ENCODE results near the gene TWIST2. TPM values are rescaled to one million over a fixed set of nuclear protein-coding genes. Genes with fewer than 3 reads are reported as not detected.

TWIST2 gene
- total RNA-seq, 2 experiments from 2014 or later = not detected

DNA sequence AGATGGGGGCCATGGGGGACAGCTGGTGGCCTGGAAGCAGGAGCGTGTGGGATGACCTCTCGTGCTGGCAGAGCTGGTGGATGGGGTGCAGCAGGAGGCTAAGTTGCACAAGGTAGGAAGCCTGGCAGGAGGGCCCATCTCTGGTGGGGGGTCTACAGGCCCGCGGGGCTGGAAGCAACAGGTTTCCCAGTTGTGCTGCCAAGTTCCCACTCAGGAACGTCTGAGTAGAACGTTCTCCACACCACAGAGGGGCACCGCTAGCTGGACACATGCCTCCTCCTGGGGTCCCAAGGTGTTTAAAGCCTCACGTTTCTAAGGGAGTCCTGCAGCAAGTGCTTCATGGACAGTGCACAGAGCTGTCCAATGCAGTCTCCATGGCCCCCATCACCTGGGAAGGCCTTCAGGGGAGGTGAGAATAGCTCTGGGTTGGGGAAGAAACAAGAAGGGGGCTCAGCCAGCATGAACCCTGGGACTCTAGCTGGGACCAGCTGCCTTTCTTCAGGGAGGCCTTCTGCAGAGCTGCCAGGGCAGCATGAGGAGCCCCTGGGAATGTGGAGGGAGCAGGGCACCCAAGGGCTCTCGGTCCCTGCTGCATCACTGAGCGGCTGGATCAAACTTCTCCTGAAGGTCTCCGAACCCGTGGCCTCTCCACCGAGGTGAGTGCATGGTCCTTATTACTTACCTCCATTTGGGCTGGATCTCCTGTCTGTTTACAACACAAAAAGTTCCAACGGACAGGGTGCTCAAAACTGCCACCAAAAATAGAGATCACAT lies 80.0 kb downstream of the TWIST2 start:
- ATAC-seq (ENCODE audit: low read depth) = no peak
- H3K27ac Mint-ChIP-seq = no peak overlapping the region
- peaks cover 18% of the 10 kb centered on the region for H3K27me3 Mint-ChIP-seq
- POLR2A ChIA-PET = no interaction called here
- no peak for DNase-seq
- H3K36me3 Mint-ChIP-seq = no peaks in the 10 kb centered on the region
- no peak overlapping the region for H3K4me3 Mint-ChIP-seq
- H3K4me1 Mint-ChIP-seq = no peaks in the 10 kb centered on the region
- no peaks in the 10 kb centered on the region for H3K9me3 Mint-ChIP-seq

DNA sequence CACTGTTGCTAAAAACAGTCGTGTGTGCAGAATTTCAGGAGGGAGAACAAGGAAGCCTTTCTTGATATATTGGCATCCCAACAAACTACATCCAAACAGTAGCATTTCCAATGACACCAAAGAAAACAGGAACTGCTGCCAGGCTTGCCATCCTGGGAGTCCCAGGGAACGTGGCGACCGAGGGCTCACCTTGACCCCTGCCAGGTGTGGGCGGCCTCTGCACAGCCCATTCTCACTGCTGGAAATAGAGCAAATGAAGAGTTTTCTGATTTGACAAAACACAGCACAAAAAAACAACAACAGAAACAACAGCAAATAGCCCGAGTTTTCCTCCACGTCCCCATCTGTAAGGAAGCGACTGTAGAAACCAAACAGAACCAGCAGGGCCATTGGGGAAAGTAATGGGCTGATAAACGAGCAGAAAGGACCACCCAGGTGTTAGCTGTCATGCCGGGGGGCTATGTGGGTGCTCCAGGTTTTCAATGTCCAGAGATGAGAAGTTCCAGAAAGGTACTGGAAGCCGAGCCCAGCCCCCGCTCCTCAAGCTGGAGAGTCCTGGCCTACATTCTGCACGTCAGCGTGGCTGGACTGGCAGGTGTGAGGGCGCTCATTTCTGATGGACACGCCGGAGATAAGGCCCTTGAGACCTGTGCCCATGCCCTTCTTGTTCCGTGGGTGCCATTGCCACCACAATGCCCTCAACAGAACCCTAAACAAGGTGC lies 80.8 kb downstream of the TWIST2 start:
- Mint-ChIP-seq H3K4me3 (no peak overlapping the region), H3K27me3 (peaks cover 18% of the 10 kb centered on the region), H3K9me3 (no peaks in the 10 kb centered on the region), H3K27ac (no peak overlapping the region), H3K36me3 (no peaks in the 10 kb centered on the region), H3K4me1 (no peaks in the 10 kb centered on the region)
- no peak for ATAC-seq (ENCODE audit: low read depth)
- DNase-seq = no peak
- POLR2A ChIA-PET = no interaction called here

DNA sequence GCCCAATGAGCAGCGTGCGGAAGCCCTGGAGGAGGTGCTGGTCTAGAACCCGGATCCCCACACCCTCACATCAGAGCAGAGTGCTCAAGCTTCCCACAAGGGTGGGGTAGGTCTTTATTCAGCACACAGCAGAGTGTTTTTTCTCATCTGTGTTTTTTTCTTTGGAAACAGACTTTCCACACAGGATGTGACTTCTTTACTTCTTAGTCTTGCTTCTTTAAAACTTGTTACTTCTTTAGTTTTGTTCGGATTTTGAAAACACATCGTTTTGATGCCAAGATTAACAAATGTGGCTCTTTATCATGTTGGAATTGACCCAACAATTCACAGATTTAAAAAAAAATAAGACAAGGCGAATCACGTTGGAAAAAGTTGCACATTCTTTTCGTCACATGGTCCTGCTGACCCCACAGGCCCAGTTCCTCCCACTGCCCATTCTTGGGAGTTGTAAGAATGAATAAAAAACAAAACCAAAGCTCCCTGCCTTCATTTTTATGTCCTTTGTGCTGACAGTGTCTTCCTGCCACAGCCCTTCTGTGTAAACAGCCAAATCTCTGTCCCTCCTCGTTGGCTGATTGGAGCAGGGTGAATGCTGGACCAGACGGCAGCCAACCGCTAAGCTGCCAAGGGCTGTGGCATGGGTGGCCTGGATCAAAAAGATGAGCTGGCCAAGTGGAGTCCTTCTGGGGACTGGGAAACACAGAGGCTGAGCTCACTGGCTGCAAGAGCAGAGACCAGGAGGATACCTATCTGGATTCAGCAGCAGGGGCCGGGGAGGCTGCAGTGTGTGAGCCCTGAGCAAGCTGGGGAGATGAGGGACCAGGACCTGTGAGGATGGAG lies 81.6 kb downstream of the TWIST2 start:
- no peak for DNase-seq
- no peaks in the 10 kb centered on the region for H3K36me3 Mint-ChIP-seq
- no peak for ATAC-seq (ENCODE audit: low read depth)

DNA sequence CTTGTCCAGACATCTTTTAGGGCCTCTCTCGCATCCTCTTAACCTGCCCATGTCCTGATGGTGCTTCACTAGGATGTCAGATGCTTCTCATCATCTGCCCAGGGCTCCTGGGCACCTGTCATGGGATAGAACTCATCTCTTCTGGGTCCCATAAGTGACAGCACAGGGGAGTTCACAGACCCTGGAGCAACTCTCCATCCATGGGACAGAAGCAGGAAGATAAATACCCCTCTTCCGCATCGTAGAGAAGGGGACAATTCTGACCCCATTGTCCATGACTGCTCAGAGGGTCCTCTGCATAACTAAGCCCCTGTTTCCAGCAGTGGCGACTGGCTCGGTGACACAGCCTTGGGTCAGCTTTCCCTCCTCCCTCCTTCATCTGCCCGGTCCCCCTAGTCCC lies 82.3 kb downstream of the TWIST2 start:
- Mint-ChIP-seq H3K27ac (no peak overlapping the region), H3K27me3 (peaks cover 23% of the 10 kb centered on the region), H3K4me1 (no peaks in the 10 kb centered on the region), H3K4me3 (no peak overlapping the region), H3K36me3 (no peaks in the 10 kb centered on the region), H3K9me3 (no peaks in the 10 kb centered on the region)
- POLR2A ChIA-PET = no interaction called here
- ATAC-seq (ENCODE audit: low read depth) = no peak
- DNase-seq = no peak

More for the DNA sequence above, 81.6 kb downstream of the TWIST2 start:
- POLR2A ChIA-PET = no interaction called here
- Mint-ChIP-seq H3K27me3 (peaks cover 18% of the 10 kb centered on the region), H3K9me3 (no peaks in the 10 kb centered on the region), H3K4me1 (no peaks in the 10 kb centered on the region), H3K27ac (no peak overlapping the region), H3K4me3 (no peak overlapping the region)

DNA sequence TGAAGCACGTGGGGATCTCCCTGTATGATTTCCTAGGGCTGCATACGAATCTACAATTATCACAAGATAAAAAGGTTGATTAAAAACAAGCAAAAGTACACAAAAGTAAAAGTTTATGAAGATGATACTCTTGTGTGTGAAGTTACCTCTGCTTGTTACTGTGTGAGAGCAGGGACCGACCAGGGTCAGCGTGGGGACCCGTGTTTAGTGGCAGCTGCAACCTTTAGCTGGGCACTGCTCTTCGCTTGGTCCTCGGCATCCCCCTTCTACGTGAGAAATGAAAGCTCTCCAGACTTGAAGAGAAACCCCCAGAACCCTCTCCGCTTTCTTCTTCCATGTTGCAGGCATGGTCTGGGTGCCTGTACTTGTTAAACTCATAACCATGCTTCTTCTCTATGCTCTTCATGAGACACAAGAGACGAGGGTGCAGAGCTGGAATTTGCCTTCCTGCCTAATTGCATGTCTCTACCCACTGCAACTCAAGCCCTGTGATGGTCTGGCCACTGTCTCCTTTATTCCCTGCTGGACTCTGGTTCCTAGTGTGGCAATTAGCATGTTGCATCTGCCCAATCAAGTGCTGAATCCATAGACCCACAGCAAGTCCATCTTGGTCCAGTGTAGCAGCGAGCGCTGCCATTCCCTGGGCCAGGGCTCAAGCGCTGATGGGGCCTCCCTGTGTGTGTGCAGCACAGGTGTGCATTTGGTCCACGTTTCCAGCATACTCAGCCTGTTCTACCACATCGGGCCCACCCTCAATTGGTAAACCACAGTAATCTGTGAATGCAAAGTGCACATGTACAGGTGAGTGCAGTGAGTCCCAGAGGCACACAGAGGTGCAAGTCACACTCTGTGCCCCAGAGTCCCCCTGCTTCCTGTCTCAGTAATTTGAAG lies 88.5 kb downstream of the TWIST2 start:
- ATAC-seq (ENCODE audit: low read depth) = no peak
- Mint-ChIP-seq H3K4me1 (no peaks in the 10 kb centered on the region), H3K27me3 (peaks cover 19% of the 10 kb centered on the region), H3K27ac (no peak overlapping the region), H3K9me3 (no peaks in the 10 kb centered on the region), H3K4me3 (no peak overlapping the region), H3K36me3 (no peaks in the 10 kb centered on the region)
- POLR2A ChIA-PET = no interaction called here
- DNase-seq = no peak

DNA sequence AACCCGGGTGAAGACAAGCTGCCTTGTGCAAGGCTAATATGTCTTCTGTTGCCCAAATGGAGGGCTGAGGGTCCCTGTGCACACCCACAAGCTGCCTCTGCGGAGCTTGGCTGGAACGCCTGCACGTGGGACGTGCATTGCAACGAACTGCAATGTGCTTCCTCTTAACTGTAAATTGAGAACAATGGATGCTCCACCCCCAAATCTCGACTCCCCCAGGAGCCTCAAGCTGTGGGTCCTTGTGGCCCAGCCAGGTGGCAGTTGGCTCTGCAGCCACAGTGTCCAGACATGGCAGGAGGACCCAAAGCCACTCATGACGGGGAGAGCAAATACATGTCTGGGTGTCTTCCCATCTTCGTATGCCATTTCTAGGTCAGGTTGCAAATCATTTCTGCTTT lies 90.1 kb downstream of the TWIST2 start:
- Mint-ChIP-seq H3K9me3 (no peaks in the 10 kb centered on the region), H3K27me3 (peaks cover 5% of the 10 kb centered on the region), H3K4me3 (no peak overlapping the region), H3K36me3 (no peaks in the 10 kb centered on the region), H3K4me1 (no peaks in the 10 kb centered on the region), H3K27ac (no peak overlapping the region)
- POLR2A ChIA-PET = no interaction called here
- no peak for DNase-seq
- no peak for ATAC-seq (ENCODE audit: low read depth)

DNA sequence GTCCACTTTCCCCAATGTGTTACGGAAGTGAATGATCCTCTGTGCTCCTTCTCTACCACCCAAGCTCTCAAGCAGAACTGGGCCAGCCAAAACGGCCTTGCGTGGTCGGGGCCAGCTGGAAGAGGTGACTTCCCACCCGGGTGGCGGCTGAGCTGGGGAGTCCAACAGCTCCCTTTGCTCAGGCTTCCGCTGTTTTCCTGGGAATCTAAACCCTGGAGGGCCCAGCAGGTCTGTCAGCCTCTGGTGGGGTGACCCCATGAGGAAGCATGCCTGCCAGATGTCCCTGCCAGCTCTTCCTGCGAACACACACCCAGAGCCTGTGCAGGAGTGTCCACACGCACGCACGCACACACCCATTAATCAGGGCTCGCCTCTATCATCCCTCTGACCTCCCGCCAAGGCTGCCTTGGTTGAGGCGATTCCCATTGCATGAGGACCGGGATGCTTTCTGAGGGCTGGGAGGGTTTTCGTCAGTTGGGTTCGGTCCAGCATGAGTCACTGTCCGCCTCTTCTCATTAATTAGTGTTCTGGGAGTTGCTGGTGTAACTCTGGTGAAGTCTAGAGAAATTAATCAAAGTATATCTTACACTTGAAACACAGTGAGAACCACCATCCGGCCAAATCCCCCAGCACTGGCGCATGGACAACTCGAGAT lies 90.6 kb downstream of the TWIST2 start:
- peaks cover 5% of the 10 kb centered on the region for H3K27me3 Mint-ChIP-seq
- POLR2A ChIA-PET = no interaction called here
- no peaks in the 10 kb centered on the region for H3K36me3 Mint-ChIP-seq
- no peaks in the 10 kb centered on the region for H3K4me1 Mint-ChIP-seq
- no peak for ATAC-seq (ENCODE audit: low read depth)
- H3K4me3 Mint-ChIP-seq = no peak overlapping the region
- no peak overlapping the region for H3K27ac Mint-ChIP-seq
- DNase-seq = no peak
- no peaks in the 10 kb centered on the region for H3K9me3 Mint-ChIP-seq

DNA sequence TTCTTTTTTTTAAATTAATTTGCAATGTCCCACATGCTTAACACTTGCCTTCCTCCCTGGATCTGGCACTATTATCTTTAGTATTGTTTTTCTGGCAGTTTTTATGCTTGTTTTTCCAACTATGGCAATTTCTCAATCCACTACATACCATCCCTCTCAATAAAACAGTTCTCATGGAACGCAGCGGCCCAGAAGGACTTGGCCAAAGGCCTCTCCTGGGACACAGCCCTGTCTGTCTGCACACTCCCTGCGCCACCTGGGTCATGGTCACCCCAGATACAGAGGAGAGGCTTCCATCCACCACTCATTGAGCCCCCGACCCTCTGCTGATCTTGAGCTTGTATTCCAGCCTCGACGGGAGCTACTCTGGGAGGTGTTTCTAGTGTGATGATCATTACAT lies 91.2 kb downstream of the TWIST2 start:
- no peaks in the 10 kb centered on the region for H3K9me3 Mint-ChIP-seq
- H3K27me3 Mint-ChIP-seq = peaks cover 5% of the 10 kb centered on the region
- no peak overlapping the region for H3K27ac Mint-ChIP-seq
- H3K4me3 Mint-ChIP-seq = no peak overlapping the region
- ATAC-seq (ENCODE audit: low read depth) (no peak), DNase-seq (no peak)
- H3K36me3 Mint-ChIP-seq = no peaks in the 10 kb centered on the region
- POLR2A ChIA-PET = no interaction called here
- H3K4me1 Mint-ChIP-seq = no peaks in the 10 kb centered on the region

DNA sequence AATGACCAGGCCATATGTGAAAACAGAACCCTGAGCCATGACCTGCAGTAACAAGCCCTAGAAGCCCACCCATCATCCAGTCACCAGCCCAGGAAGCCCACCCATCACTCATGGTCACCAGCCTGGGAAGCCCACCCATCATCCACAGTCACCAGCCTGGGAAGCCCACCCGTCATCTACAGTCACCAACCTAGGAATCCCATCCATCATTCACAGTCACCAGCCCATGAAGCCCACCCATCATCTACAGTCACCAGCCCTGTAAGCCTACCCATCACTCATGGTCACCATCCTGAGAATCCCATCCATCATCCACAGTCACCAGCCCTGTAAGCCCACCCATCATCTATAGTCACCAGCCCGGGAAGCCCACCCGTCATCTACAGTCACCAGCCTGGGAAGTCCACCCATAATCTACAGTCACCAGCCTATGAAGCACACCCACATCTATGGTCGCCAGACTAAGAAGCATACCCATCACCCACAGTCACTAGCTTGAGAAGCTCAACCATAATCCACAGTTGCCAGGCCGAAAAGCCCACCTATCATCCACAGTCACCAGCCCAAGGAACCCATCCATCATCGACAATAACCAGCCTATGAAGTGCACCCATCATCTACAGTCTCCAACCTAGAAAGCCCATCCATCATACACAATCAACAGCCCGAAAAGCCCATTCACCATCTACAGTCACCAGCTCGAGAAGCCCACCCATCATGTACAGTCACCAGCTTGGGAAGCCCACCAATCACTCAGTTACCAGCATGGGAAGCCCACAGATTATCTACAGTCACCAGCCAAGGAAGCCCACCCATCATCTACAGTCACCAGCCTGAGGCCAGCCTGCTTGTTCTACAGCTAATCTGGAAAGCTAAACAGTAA lies 91.9 kb downstream of the TWIST2 start:
- Mint-ChIP-seq H3K9me3 (no peaks in the 10 kb centered on the region), H3K27me3 (peaks cover 3% of the 10 kb centered on the region), H3K4me1 (no peaks in the 10 kb centered on the region), H3K36me3 (no peaks in the 10 kb centered on the region), H3K27ac (no peak overlapping the region), H3K4me3 (no peak overlapping the region)
- DNase-seq = no peak
- POLR2A ChIA-PET = no interaction called here
- no peak for ATAC-seq (ENCODE audit: low read depth)

DNA sequence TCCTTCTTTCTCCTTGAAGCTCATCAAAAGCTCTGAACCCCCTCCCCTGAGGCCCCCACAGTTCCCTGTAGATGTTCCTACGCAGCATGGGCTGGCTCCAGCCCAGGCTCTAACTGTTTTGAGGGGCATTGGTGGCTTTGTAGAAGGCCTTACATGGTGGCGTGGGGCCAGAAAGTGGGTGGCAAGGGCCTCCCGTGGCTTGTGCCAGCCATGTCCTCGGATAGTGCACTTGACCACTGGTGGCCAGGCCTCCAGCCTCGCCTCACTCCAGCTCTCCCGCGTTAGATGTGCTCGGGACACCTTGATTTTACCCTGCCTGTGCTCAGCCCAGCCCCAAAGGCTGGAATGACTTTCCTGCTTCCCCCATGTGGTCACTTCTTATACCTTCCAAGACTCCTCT lies 92.9 kb downstream of the TWIST2 start:
- POLR2A ChIA-PET = no interaction called here

DNA sequence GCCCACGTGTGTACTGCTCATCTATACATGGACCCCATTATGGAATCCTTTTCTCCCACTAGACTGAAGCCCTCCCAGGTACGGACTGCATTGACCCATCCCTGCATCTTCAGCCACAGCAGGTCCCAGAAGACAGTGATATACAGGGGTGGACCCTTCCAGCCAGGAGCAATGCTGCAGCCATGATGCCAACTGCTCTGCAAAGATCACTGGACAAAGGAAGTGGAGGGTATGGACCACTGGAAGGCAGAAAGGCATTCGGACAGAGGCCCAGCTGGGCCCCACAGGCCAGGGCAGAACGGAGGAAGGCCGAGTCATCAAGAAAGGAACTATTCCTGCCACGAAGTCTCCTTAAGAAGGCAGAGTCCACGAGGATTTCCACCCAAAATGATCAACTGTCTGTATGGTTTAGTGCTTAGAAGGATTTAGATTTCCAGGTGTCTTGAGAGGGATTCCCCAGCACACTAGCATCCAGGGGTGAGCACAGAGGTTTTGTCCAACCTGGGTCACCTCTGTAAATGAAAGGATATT lies 93.4 kb downstream of the TWIST2 start:
- ATAC-seq (ENCODE audit: low read depth) = no peak
- H3K27me3 Mint-ChIP-seq = no peaks in the 10 kb centered on the region
- no peaks in the 10 kb centered on the region for H3K4me1 Mint-ChIP-seq
- H3K4me3 Mint-ChIP-seq = no peak overlapping the region
- H3K27ac Mint-ChIP-seq = no peak overlapping the region
- H3K9me3 Mint-ChIP-seq = no peaks in the 10 kb centered on the region
- DNase-seq = no peak
- POLR2A ChIA-PET = no interaction called here
- H3K36me3 Mint-ChIP-seq = no peaks in the 10 kb centered on the region

More for the DNA sequence above, 92.9 kb downstream of the TWIST2 start:
- Mint-ChIP-seq H3K9me3 (no peaks in the 10 kb centered on the region), H3K4me1 (no peaks in the 10 kb centered on the region), H3K36me3 (no peaks in the 10 kb centered on the region), H3K27ac (no peak overlapping the region), H3K4me3 (no peak overlapping the region), H3K27me3 (no peaks in the 10 kb centered on the region)
- no peak for DNase-seq
- ATAC-seq (ENCODE audit: low read depth) = no peak
